Effector CD4-positive, alpha-beta T cell (primary cell): Measurements from ENCODE around the gene BLNK.
"Not testable (repeated sequence)": the region's sequence is repeated elsewhere in the genome, so short reads cannot be mapped to it uniquely, and the experiment has no call there.

ENCODE experiments used
- DNase-seq: peaks from one replicate; pipeline ENCODE4 v3.0.0-alpha.2; 2020

The BLNK gene

DNA sequence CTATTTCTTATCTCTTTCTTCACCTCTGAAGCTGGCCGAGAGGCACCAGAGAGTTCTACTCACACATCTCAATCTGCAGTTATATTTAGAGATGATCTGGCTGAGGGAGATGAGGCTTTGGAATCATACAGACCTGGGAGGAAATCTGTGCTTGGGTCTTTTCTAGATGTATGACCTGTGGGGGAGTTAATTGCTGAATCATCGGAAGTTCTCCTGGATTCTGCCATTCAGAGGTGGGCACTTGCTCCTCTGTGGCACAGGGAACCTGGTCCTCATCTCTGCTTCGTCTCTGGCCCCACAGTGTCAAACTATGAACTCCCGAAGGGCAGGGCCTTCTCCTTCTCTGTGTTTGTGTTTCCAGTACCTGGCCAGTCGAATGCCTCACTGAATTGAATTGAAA lies 52.5 kb downstream of the BLNK start:
- no peak for DNase-seq

DNA sequence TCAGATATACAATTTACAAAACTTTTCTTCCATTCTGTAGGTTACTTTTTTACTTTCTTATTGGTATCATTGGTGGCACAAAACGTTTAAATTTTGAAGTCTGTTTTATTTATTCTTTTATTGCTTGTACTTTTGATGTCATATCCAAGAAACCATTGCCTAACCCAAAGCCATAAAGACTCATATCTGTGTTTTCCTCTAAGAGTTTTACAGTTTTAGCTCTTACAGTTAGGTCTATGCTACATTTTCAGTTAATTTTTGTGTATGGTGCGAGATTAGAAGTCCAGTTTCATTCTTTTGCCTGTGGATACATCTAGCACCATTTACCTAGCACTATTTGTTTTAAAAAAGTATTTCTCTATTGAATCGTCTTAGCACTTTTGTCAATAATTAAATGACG lies 53.7 kb downstream of the BLNK start:
- DNase-seq = no peak

DNA sequence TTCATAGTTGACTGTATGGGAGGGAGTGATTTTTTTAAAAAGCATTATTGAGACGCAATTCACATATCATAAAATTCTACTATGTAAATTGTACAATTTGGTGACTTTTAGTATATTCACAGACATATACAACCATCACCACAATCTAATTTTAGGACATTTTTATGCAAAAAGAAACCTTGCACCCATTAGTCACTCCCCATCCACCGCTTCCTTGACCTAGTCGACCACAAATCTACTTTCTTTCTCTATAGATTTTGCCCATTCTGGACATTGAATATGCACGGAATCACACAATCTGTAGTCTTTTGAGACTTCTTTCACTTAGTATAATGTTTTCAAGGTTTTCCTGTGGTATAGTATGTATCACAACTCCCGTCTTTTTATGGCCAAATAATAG lies 54.6 kb downstream of the BLNK start:
- no peak for DNase-seq

DNA sequence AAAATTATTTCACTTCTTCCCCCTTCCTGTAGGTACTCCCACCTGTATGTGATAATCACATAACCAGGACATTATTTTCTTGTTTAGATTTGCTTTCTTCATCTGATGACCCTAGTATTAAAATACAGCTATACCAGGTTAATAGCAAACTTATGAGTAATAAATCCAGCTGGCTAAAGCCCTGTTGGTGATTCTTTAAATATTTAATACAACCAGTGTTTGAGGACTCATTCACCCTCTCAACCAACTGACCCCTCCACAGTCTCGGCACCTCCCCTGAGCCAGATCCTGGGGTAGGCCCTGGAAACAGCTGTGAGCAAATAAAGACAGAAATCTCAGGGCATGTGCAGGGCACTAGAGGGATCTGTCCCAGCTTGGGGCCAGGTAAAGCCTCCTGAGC lies 58.5 kb downstream of the BLNK start:
- DNase-seq = no peak

DNA sequence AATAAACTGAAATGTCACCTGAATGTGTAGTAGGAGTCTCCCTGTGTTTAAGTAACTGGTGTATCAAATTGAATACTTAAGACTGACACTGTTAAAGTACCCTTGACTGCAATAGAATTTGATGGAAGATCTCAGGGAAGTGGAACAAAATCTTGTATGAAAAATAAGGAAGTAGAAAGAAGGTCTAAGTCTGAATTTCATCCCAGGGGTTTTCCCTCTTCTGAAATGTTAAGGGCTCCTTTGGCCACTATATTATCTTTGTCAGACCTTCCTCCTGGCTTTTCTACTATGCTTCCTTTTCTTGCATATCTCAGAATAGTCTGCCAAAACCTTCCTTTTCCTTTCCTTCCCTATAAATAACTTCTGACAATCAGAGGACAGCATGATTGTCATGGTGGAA lies 59.6 kb downstream of the BLNK start:
- DNase-seq = no peak

DNA sequence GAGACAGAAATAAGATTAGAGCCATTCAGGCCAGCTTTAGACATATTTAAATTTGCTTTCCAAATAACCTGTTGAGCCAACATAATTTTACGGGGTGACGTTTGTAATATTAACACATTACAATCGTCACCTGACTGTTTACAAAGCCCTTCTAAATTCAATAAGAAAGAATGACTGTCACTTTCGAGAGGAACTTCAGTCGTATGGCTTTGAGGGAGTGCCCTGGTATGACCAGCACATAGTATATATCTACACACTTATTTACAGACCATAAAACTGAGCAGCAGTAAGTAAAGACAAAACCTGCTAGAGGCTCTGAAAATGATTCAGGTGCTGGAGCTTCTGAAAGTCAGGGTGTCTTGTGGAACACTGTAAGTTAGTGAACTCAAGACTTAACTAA lies 62.4 kb downstream of the BLNK start:
- no peak for DNase-seq

DNA sequence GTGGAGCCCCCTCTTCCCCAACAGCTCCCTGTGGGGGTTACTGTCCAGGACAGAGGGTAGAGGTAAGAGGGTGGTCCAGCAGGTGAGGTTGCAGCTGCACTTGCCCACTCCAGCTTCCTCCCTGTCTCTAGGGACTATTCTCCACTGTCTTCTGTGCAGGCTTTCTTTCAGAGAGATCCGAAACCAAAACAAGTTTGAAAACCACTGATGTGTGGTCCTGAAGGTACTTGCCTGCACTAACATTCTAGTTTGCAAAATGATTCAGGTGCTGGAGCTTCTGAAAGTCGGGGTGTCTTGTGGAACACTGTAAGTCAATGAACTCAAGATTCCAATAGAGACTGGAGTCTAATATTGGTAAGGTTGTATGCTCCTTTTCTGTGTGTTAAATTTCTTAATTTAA lies 63.1 kb downstream of the BLNK start:
- DNase-seq = no peak

DNA sequence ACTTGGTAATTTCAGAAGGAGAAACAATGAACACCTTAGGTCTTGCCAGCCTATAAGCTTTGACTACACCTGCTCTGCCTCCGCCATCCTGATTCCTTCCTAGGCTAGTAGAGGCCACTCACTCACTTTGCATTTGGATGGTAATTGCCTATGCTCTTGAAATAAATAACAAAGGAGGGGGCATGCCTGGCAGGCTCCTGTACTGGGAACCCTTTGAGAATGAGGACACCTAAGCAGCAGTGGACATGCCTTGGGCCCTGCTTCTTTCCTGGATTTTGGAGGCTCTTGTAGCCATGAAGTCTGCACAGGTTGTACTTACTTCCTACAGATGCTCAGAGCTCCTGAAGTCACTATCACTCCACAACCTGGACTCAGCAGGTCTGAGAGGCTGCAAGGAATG lies 65.8 kb downstream of the BLNK start:
- DNase-seq = no peak

DNA sequence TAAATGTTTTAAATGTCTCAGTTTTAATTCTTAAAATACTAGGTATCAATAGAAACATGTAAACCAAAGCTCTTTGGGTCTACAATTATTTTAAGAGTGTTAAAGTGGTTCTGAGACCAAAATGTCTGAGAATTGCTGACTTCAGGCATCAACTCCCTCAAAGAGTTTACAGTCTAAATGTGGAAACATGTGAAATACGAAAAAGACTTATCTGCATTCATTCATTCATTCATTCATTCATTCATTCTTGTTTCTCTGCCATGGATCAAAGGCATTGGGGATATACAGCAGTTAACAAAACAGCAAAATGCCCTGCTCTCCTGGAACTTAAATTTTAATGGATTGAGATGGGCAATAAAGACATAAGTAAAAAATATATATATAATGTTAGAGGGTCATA lies 69.8 kb downstream of the BLNK start:
- no peak for DNase-seq

DNA sequence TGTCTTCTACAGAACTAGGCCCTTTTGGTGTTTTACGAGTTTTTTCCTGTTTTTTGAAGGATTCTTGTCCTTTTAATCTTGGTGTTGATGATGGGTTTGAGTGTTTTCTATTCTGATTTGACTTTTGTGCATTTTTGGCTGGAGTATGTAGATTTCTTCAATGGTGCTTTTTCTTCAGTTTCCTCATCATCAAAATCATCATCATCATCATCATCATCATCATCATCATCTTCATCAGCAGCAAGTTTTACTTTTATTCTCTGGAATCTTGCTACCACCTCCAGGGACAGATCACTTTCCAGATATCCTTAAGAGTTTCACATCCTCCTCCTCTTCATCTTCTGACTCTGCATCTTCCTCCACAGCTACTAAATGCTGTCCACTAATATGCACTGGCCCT lies 81.9 kb downstream of the BLNK start:
- DNase-seq = not testable (repeated sequence)

DNA sequence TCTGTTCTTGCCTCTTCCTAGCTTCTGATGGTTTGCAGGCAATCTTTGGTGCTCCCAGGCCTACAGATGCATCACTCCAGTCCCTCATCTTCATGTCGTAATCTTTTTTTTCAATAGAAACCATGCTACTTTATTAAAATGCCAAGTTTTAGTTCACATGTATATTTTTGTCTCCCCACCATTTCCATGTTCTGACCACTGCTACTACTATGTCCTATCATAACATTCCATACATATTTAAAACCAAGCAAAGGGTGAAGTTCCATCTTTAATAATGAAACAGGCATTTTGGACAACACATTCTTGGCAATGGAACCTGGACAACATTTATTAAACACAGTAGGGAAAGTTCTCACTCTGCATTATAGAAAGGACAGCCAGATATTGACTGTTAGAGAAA lies 82.5 kb downstream of the BLNK start:
- no peak for DNase-seq

DNA sequence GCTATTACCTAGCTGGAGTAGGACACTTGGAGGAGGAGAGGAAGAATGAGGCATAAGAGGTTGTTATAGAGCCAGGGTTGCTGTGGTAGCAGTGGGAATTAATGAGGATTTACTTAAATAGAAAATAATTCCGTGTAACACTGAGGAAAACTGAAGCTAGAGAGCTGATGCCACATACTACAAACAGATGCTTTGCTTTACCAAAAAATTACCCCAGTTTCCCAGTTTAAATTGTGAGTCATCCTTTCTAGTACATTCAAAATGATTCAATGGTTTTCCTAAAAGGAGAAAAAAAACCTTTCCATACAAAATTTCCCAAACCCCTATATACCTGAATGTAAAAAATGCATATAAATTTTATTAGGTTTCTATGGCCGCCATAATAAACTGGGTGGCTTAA lies 82.9 kb downstream of the BLNK start:
- no peak for DNase-seq

DNA sequence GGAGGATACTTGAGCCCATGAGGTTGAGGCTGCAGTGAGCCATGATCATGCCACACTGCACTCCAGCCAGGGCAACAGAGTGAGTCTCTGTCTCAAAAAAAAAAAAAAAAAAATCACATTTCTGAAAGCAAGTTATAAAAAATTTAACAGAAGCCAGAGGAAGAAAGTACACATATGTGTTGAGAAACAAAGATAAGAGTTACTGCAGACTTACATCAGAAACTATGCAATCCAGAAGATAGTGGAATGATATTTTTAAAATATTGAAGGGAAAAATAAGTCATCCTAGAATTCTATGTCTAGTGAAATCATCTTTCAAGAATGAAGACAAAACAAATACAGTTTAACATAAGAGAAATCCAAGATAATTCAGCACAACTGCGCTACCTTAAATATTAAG lies 94.4 kb downstream of the BLNK start:
- DNase-seq = no peak

DNA sequence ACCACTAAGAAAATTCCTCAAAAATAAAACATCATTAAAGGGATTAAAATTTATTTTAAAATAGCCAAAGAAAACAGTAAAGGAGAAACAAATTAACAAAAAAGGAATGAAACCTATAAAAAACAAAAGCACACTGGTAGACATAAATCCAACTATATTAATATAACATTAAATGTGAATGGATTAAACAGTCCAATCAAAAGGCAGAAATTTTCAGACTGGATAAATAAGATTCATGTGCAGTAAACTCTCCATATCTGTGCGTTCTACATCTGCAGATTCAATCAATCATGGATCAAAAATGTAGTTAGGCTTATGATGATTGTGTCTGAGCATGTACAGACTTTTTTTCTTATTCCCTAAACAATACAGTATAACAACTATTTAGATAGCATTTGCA lies 98.7 kb downstream of the BLNK start:
- no peak for DNase-seq

DNA sequence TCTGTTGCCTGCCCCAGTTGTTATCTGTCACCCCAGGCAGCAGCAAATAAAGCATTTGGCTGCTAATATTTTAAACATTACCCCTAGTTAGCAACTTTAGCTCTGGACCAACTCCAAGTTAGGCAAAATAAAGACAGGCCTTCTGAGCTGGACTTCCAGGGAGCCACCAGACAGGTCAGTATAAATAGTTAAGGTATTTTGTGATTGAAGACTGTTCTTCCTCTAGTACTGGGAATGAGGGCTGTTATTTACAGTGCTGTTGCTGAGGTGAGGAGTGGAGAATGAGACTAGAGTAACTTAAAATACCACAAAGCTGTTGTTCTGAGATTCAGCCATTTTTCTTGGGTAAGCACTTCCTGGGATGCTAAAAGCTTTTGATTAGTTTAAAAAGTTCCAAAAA lies 101.1 kb downstream of the BLNK start:
- DNase-seq = no peak

DNA sequence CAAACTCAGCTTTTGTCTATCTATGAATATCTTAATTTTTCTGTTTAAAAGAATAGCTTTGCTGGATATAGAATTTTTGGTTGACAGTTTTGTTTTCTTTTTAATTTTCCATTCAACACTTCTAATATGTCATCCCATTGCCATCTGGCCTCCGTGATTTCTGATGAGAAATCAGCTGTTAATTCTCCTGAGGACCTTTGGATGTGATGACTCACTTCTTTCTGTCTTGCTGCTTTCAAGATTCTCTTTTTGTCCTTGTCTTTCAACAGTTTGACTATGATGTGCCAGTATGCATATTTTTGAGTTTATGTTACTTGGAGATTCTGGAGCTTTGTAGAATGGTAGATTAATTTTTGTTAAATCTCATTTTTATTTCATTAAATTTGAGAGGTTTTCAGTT lies 102.8 kb downstream of the BLNK start:
- DNase-seq = no peak

DNA sequence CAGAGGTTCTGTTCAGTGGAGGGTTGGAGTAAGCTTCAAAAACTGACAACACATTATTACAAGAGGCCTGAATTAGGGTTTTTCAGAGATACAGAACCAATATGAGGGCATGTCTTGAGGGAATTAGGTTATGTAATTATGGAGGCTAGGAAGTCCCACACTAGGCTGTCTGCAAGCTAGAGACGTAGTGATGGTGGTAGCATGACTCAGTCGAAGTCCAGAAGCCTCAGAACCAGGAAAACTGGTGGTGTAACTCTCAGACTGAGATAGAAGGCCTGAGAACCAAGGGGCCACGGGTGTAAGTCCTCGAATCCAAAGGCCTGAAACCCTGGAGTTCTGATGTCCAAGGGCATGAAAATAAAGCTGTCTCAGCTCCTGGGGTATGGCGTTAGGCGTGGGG lies 105.6 kb downstream of the BLNK start:
- no peak for DNase-seq

DNA sequence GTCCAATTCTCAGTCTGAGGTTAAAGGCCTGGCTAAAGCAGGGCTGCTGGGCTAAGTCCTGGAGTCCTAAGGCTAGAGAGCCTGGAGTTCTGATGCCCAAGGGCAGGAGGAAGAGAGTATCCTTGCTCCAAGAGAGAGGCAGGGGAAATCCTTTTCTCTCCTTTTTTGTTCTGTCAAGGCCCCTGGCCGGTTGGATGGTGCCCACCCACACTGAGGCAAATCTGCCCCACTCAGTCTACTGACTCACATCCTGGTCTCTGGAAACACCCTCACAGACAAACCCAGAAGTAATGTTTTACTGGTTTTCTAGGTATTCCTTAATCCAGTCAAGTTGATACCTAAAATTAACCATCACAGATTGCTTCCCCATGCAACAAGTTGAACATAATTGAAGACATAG lies 118.3 kb downstream of the BLNK start:
- DNase-seq = no peak

DNA sequence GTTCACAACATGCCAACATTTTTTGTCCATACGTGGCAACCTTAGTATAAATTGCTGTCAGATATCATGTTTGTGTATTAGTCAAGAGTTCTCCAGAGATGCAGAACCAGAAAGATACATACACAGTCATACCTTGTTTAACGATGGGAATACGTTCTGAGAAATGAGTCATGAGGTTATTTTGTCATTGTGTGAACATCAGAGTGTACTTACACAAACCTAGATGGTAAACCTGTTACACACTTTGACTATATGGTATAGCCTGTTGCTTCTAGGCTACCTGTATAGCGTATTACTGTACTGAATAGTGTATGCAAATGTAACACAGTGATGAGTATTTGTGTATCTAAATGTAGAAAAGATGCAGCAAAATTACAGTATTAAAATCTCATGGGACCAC lies 118.9 kb downstream of the BLNK start:
- DNase-seq = no peak
